Measurements from ENCODE around the gene ABCC8. TPM values are rescaled to one million over a fixed set of nuclear protein-coding genes. Genes with fewer than 3 reads are reported as not detected.

The ABCC8 gene
- polyA plus RNA-seq, 1 of the 3 experiments (the other 2 are of a cell fraction), result 1.1 TPM

GRCh38 chr11:17511571-17511970, 34.9 kb upstream of the ABCC8 start:
- Histone ChIP-seq H3K36me3 (replicated peaks in 1 of 2; ENCODE audit: control insufficient read depth in 1 of 2, insufficient read depth in 2 of 2, low read length in 1 of 2) (no peaks in the 10 kb centered on the region), H3F3A (replicated peaks; ENCODE audit: insufficient read depth) (no peaks in the 10 kb centered on the region), H2AFZ (ENCODE audit: low read depth) (no peak overlapping the region), H3K9me2 (no peaks in the 10 kb centered on the region), H3K27ac (ENCODE audit: low read depth in 2 of 2, low read length in 1 of 2) (no peak overlapping the region), H3K4me1 (ENCODE audit: control insufficient read depth in 1 of 2, insufficient read depth in 2 of 2, low read depth in 1 of 2, low read length in 1 of 2) (peaks cover 0 to 19% of the 10 kb centered on the region in 2 experiments; a peak in 2 of 4 replicates), H3K9me3 (no peaks in the 10 kb centered on the region), H3K9ac (no peak overlapping the region), H3K27me3 (ENCODE audit: insufficient read depth) (no peaks in the 10 kb centered on the region; the same call in 1 of the 2 replicates), H3K4me3 (ENCODE audit: low read depth in 2 of 2, low read length in 1 of 2) (no peak overlapping the region), H4K20me1 (ENCODE audit: insufficient read depth) (no peaks in the 10 kb centered on the region), H3K4me2 (no peak overlapping the region), H3K79me2 (ENCODE audit: insufficient read depth) (no peaks in the 10 kb centered on the region)
- no peak for DNase-seq
- WGBS (ENCODE audit: low lambda C conversion rate), result 44% methylated on average over 2 of the region's 3 CpGs
- ChIA-PET POLR2A (no interaction called here), CTCF (interaction anchor here (0.8 to 45.6 kb wide), 5 partner anchors 4 to 281 kb away, joined by 3 to 1101 read pairs (median 499); partner anchors contain the start of gene KCNJ11)
- TF ChIP-seq RAD21 (IDR thresholded peaks at IDR 0.05; ENCODE audit: low read length), result no peak
- TF ChIP-seq NRF1 (IDR thresholded peaks at IDR 0.05; ENCODE audit: low read depth, low read length), result no peak
- no peak for TF ChIP-seq NFIC (IDR thresholded peaks at IDR 0.05; ENCODE audit: borderline replicate concordance)
- no peak for TF ChIP-seq TCF12 (IDR thresholded peaks at IDR 0.05)
- TF ChIP-seq FOXM1 (IDR thresholded peaks at IDR 0.05; ENCODE audit: low read depth), result no peak
- TF ChIP-seq USF2 (IDR thresholded peaks at IDR 0.05; ENCODE audit: borderline replicate concordance, low read depth, low read length), result no peak
- TF ChIP-seq CHD2 (IDR thresholded peaks at IDR 0.05; ENCODE audit: low read length, partially characterized antibody), result no peak
- TF ChIP-seq ZBTB33 (IDR thresholded peaks at IDR 0.05; ENCODE audit: borderline replicate concordance, low read depth), result no peak

GRCh38 chr11:17510507-17511206, 34.0 kb upstream of the ABCC8 start:
- no peaks in the 10 kb centered on the region for H3K79me2 ChIP-seq (ENCODE audit: insufficient read depth)
- no peak overlapping the region for H3K4me2 ChIP-seq
- H2AFZ ChIP-seq (ENCODE audit: low read depth), result no peak overlapping the region
- H3K4me1 ChIP-seq (ENCODE audit: control insufficient read depth in 1 of 2, insufficient read depth in 2 of 2, low read depth in 1 of 2, low read length in 1 of 2), result peaks cover 0 to 13% of the 10 kb centered on the region in 2 experiments; a peak in 2 of 4 replicates
- no peak overlapping the region for H3K4me3 ChIP-seq (ENCODE audit: low read depth in 2 of 2, low read length in 1 of 2)
- no peaks in the 10 kb centered on the region for H3K9me3 ChIP-seq
- no peak overlapping the region for H3K27ac ChIP-seq (ENCODE audit: low read depth in 2 of 2, low read length in 1 of 2)
- ChIA-PET CTCF (interaction anchor here (1.2 to 45.6 kb wide), 4 partner anchors 3 to 280 kb away, joined by 4 to 1101 read pairs (median 499); partner anchors contain the start of gene KCNJ11), POLR2A (no interaction called here)
- WGBS (ENCODE audit: low lambda C conversion rate), result 65% methylated on average over 4 of the region's 4 CpGs
- no peak overlapping the region for H3K9ac ChIP-seq
- H4K20me1 ChIP-seq (ENCODE audit: insufficient read depth), result no peaks in the 10 kb centered on the region
- H3K27me3 ChIP-seq (ENCODE audit: insufficient read depth), result no peaks in the 10 kb centered on the region; the same call in 1 of the 2 replicates
- DNase-seq, result no peak
- no peaks in the 10 kb centered on the region for H3K36me3 ChIP-seq (replicated peaks in 1 of 2; ENCODE audit: control insufficient read depth in 1 of 2, insufficient read depth in 2 of 2, low read length in 1 of 2)
- H3F3A ChIP-seq (replicated peaks; ENCODE audit: insufficient read depth), result no peaks in the 10 kb centered on the region
- no peaks in the 10 kb centered on the region for H3K9me2 ChIP-seq
- TF ChIP-seq POLR2AphosphoS5 (IDR thresholded peaks at IDR 0.05; ENCODE audit: low read depth, low read length), result peak; percentile 65; the same call in 1 of the 2 replicates
- TF ChIP-seq FOSL2 (IDR thresholded peaks at IDR 0.05; ENCODE audit: borderline replicate concordance, low read depth), result no peak
- TF ChIP-seq CTCF (IDR thresholded peaks at IDR 0.05), result no peak
- no peak for TF ChIP-seq JUND (IDR thresholded peaks at IDR 0.05)
- no peak for TF ChIP-seq ZBTB33 (IDR thresholded peaks at IDR 0.05; ENCODE audit: borderline replicate concordance, low read depth)
- peak in 1 of 2 experiments; percentile 88; a peak in 2 of 4 replicates for TF ChIP-seq EP300 (IDR thresholded peaks at IDR 0.05; ENCODE audit: borderline replicate concordance in 1 of 2, low read depth in 1 of 2, low read length in 1 of 2)
- TF ChIP-seq PBX3 (IDR thresholded peaks at IDR 0.05), result peak; percentile 25; the same call in 1 of the 2 replicates
- TF ChIP-seq YY1 (IDR thresholded peaks at IDR 0.05; ENCODE audit: low read depth), result no peak
- TF ChIP-seq IRF3 (IDR thresholded peaks at IDR 0.05; ENCODE audit: low read depth, low read length), result no peak
- peak; percentile 56; the same call in 1 of the 2 replicates for TF ChIP-seq TCF12 (IDR thresholded peaks at IDR 0.05)

Data from SK-N-SH (cell line).